Psoas muscle (tissue), 8 donors: Measurements from ENCODE around the gene SEC63. TPM values are rescaled to one million over a fixed set of nuclear protein-coding genes. Genes with fewer than 3 reads are reported as not detected.
A peak's percentile ranks its signal among the peaks of the same experiment; 100 is the strongest.
"Not testable (repeated sequence)": the region's sequence is repeated elsewhere in the genome, so short reads cannot be mapped to it uniquely, and the experiment has no call there.

Source experiments
- ATAC-seq, 4 donors: fragments of 200-7000 bp; cut with Tn5 transposase; one replicate each; pipeline ENCODE4 v1.9.1; 2020; ENCODE audit warnings: moderate library complexity in 3 of 4, mild to moderate bottlenecking in 2 of 4
- DNase-seq, 2 donors: peaks; one replicate each; pipeline ENCODE4 v3.0.0-alpha.2; 2020
- H3K27ac ChIP-seq: fragments of 200-600 bp; one replicate; pipeline ENCODE4 v1.8.0; 2022
- H3K27me3 ChIP-seq, 3 donors: fragments of 200-600 bp in 1 of 3; one replicate each; pipeline versions ENCODE4 v1.6.1 to v1.8.0; 2013 to 2022; ENCODE audit warnings: low read length in 2 of 3, mild to moderate bottlenecking in 2 of 3, moderate library complexity in 1 of 3; ENCODE audit not compliant: insufficient read depth in 3 of 3
- H3K36me3 ChIP-seq, 2 donors: fragments of 200-600 bp in 1 of 2; one replicate each; pipeline versions ENCODE4 v1.6.1 to v1.8.0; 2013 to 2022; ENCODE audit warnings: low read depth in 1 of 2, mild to moderate bottlenecking in 1 of 2, moderate library complexity in 1 of 2; ENCODE audit not compliant: insufficient read depth in 1 of 2
- H3K4me1 ChIP-seq: fragments of 200-600 bp; one replicate; pipeline ENCODE4 v1.8.0; 2022
- H3K4me3 ChIP-seq: fragments of 200-600 bp; one replicate; pipeline ENCODE4 v1.8.0; 2022; ENCODE audit warnings: mild to moderate bottlenecking
- H3K9me3 ChIP-seq: fragments of 200-600 bp; one replicate; pipeline ENCODE4 v1.8.0; 2022
- WGBS, 3 donors: extraction: QIAGEN DNeasy Blood & Tissue Kit; methylation state at CpG; one replicate each; pipeline versions ENCODE4 v1.1.6 to v1.1.7; 2013; 5-methylcytosine and 5-hydroxymethylcytosine counted together
- intact Hi-C, 2 donors: fragments of 100-400 bp; cut with DNase I; formaldehyde crosslinking; loops; one replicate each; pipeline versions ENCODE4 v1.11.0 to v1.14.2; 2022
- polyA plus RNA-seq, 3 donors: library from polyadenylated mRNA; stranded (reverse); fragments of 200-250 nt; gene quantifications; one replicate each; pipeline ENCODE4 v1.2.3, GENCODE V29; 2013
- total RNA-seq, 4 donors: library from RNA; stranded (reverse); fragmentation: NEBNext Ultra II Directional in 2 of 4; extraction: Animal tissue kit (Norgen Biotek cat#: 25700) in 2 of 4; gene quantifications; one replicate each; pipeline versions ENCODE4 v1.2.1 to v1.2.4, GENCODE V29; 2021 to 2023
- TF ChIP-seq, protein P1 (sequence below): fragments of 200-600 bp; IDR thresholded peaks from one replicate; pipeline ENCODE4 v1.8.0; 2022; ENCODE audit warnings: antibody characterized with exemption
- donor health status: healthy with polysubstance abuse.
- donor health status: DM: no; HTN: no; CAD: no; lungs with moderate emphysema.
- donor health status: Bipolar disorder and iron deficiency.
- donor health status: healthy.
- donor health status: DM: yes; HTN: yes; CAD: no.
- donor health status: DM: no; HTN: no; CAD: no.
- donor health status: DM: no; HTN: no; CAD: no.
- donor health status: DM: yes; HTN: yes; CAD: no.

Gene SEC63
- total and polyA plus RNA-seq, 7 donors: 15.1 to 53.8 (median 23.2) TPM

DNA sequence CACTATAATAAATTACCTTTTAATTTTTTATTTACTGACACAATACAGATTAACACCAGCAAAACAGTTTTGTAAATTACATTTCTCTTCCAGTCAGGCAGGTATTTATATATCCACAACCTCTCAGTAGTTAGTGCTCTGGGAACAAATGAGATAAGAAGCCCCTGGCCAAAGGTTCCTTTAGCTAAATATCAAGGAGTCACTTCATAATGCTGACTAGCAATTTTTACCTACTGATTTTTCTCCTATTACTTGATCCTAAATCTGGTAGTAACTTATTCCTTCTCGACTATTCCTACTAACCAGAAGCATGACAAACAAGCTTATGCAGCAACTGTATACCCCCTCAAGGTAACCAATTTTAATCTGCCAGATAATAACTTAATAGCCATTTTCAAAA is 46.3 kb downstream of the SEC63 start:
- intact Hi-C loops: no loop called here
- WGBS, 3 donors: 76 to 91% (median 85%) methylated on average over 1 of the region's 1 CpG
- Histone ChIP-seq H3K4me3 (no peak overlapping the region), H3K36me3 (peaks cover 7 to 73% of the 10 kb centered on the region in 2 donors), H3K9me3 (no peaks in the 10 kb centered on the region), H3K27ac (no peak overlapping the region), H3K4me1 (no peaks in the 10 kb centered on the region), H3K27me3 (no peaks in the 10 kb centered on the region)
- TF ChIP-seq, protein P1, sequence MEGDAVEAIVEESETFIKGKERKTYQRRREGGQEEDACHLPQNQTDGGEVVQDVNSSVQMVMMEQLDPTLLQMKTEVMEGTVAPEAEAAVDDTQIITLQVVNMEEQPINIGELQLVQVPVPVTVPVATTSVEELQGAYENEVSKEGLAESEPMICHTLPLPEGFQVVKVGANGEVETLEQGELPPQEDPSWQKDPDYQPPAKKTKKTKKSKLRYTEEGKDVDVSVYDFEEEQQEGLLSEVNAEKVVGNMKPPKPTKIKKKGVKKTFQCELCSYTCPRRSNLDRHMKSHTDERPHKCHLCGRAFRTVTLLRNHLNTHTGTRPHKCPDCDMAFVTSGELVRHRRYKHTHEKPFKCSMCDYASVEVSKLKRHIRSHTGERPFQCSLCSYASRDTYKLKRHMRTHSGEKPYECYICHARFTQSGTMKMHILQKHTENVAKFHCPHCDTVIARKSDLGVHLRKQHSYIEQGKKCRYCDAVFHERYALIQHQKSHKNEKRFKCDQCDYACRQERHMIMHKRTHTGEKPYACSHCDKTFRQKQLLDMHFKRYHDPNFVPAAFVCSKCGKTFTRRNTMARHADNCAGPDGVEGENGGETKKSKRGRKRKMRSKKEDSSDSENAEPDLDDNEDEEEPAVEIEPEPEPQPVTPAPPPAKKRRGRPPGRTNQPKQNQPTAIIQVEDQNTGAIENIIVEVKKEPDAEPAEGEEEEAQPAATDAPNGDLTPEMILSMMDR: no peak
- ATAC-seq (no peak), DNase-seq (no peak)

DNA sequence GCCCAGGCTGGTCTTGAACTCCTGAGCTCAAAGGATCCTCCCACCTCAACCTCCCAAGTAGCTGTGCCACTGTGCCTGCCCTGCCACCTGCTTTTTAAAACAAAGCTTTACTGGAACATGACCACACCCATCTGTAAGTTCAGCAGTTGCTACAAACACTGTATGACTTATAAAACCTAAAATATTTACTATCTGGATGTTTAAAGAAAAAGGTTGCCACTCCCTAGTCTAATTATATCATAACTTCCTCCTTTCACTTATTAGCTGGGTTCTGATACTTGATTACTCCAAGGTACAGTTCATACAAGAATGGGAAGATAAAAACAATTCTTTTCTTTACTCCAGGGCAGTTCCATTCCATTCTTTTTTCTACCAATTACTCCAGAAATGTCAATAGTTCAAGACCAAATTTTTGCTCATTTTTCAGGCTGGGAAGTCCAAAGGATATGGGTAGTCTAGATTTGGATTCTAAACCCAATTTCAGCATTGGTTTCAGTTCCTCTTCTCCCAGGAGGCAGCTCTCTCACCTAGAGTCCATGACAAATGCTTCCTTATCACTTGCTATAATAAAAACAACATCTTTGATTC is 63.1 kb downstream of the SEC63 start:
- Histone ChIP-seq H3K27me3 (no peaks in the 10 kb centered on the region), H3K27ac (no peak overlapping the region), H3K9me3 (no peaks in the 10 kb centered on the region), H3K36me3 (peaks cover 0 to 88% of the 10 kb centered on the region in 2 donors), H3K4me3 (no peak overlapping the region), H3K4me1 (no peaks in the 10 kb centered on the region)
- TF ChIP-seq, protein P1: no peak
- intact Hi-C loops: no loop called here
- DNase-seq (no peak), ATAC-seq (no peak)

DNA sequence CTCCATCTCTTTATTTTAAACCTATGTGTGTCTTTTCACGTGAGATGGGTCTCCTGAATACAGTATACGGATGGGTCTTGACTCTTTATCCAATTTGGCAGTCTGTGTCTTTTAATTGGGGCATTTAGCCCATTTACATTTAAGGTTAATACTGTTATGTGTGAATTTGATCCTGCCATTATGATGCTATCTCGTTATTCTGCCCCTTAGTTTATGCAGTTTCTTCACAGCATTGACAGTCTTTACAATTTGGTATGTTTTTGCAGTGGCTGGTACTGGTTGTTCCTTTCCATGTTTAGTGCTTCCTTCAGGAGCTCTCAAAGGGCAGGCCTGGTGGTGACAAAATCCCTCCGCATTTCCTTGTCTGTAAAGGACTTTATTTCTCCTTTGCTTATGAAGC is 67.6 kb downstream of the SEC63 start:
- intact Hi-C loops, H3K4me1 ChIP-seq, H3K4me3 ChIP-seq, H3K9me3 ChIP-seq, DNase-seq, ATAC-seq, H3K27ac ChIP-seq, H3K27me3 ChIP-seq: not testable (repeated sequence)
- H3K36me3 ChIP-seq: peaks cover 0 to 51% of the 10 kb centered on the region in 2 donors
- WGBS, 3 donors: 97 to 99% (median 99%) methylated on average over 4 of the region's 4 CpGs

DNA sequence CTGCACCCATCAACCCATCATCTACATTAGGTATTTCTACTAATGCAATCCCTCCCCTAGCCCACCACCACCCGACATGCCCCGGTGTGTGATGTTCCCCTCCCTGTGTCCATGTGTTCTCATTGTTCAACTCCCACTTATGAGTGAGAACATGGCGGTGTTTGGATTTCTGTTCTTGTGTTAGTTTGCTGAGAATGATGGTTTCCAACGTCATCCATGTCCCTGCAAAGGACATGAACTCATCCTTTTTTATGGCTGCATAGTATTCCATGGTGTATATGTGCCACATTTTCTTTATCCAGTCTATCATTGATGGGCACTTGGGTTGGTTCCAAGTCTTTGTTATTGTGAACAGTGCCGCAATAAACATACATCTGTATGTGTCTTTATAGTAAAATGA is 72.1 kb downstream of the SEC63 start:
- H3K36me3 ChIP-seq: peaks cover 0 to 37% of the 10 kb centered on the region in 2 donors
- H3K4me3 ChIP-seq, DNase-seq, H3K27ac ChIP-seq, H3K4me1 ChIP-seq, ATAC-seq, intact Hi-C loops, H3K9me3 ChIP-seq, H3K27me3 ChIP-seq: not testable (repeated sequence)
- 98 to 99% (median 99%) methylated on average over 5 of the region's 5 CpGs for WGBS, 3 donors

DNA sequence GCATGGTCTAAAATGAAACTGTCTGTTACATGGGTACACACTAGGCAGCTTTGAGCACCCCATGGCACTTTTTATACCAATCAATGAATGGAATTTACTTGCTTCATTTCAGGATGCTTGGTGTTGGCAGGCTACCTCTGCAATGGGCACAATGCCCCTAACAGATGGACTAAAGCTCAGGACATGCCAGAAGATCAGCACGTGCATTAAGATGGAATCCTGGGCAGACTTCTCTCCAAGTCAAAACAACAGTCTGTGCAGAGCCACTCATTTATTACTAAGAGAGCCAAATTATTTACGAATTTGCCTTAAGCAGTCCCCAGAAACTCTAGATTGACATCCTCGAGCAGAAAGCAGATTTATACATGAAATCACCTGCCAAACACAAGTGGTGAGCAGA is 78.1 kb downstream of the SEC63 start:
- 31 to 35% (median 35%) methylated on average over 3 of the region's 3 CpGs for WGBS, 3 donors

More for the DNA sequence above, 78.1 kb downstream of the SEC63 start:
- ATAC-seq: peak in 2 of 4 donors; percentile 21 to 51
- Histone ChIP-seq H3K27ac (no peak overlapping the region), H3K4me3 (no peak overlapping the region), H3K4me1 (no peaks in the 10 kb centered on the region), H3K36me3 (peaks cover 10 to 85% of the 10 kb centered on the region in 2 donors), H3K27me3 (no peaks in the 10 kb centered on the region), H3K9me3 (no peaks in the 10 kb centered on the region)
- TF ChIP-seq, protein P1: no peak
- no peak for DNase-seq
- intact Hi-C loops: no loop called here
